NCI-H345 treated with DMSO at 0.1 percent for 48 hours (cell line): ENCODE measurements around the gene DNAJC18.
"Not testable (repeated sequence)": the region's sequence is repeated elsewhere in the genome, so short reads cannot be mapped to it uniquely, and the experiment has no call there.

ENCODE experiments used
- DNase-seq: peaks from one replicate; lab custom pipeline; 2025; ENCODE audit not compliant: unreplicated experiment; lab: John Stamatoyannopoulos, UW

Gene DNAJC18

GRCh38 chr5:139430015-139430414 lies 9.3 kb downstream of the DNAJC18 start:
- no peak for DNase-seq

GRCh38 chr5:139426203-139426885 lies 13.0 kb downstream of the DNAJC18 start:
- DNase-seq: no peak

- no peak for DNase-seq
These were observed 13.8 kb downstream of the DNAJC18 start for GRCh38 chr5:139425497-139425896.

- DNase-seq: peak; percentile 71
These were observed 16.9 kb downstream of the DNAJC18 start for GRCh38 chr5:139422307-139422893.

GRCh38 chr5:139419226-139420192 lies 19.8 kb downstream of the DNAJC18 start:
- DNase-seq: no peak

- no peak for DNase-seq
These were observed 20.5 kb downstream of the DNAJC18 start for GRCh38 chr5:139418793-139419192.

- peak; percentile 86 for DNase-seq
These were observed 22.1 kb downstream of the DNAJC18 start for GRCh38 chr5:139417214-139417613.

GRCh38 chr5:139416651-139417050 lies 22.7 kb downstream of the DNAJC18 start:
- DNase-seq: no peak

- DNase-seq: no peak
These were observed 23.5 kb downstream of the DNAJC18 start for GRCh38 chr5:139415869-139416268.

GRCh38 chr5:139415221-139415861 lies 24.0 kb downstream of the DNAJC18 start:
- peak; percentile 95 for DNase-seq

- peak; percentile 48 for DNase-seq
These were observed 24.7 kb downstream of the DNAJC18 start for GRCh38 chr5:139414581-139415130.

- no peak for DNase-seq
These were observed 25.4 kb downstream of the DNAJC18 start for GRCh38 chr5:139413963-139414362.

GRCh38 chr5:139413153-139413552 lies 26.2 kb downstream of the DNAJC18 start:
- no peak for DNase-seq

GRCh38 chr5:139410993-139411828 lies 28.1 kb downstream of the DNAJC18 start:
- no peak for DNase-seq

GRCh38 chr5:139410121-139410992 lies 29.0 kb downstream of the DNAJC18 start:
- DNase-seq: no peak

GRCh38 chr5:139409116-139409515 lies 30.2 kb downstream of the DNAJC18 start:
- DNase-seq: not testable (repeated sequence)

GRCh38 chr5:139408191-139408590 lies 31.1 kb downstream of the DNAJC18 start:
- no peak for DNase-seq

- DNase-seq: no peak
These were observed 31.8 kb downstream of the DNAJC18 start for GRCh38 chr5:139407517-139407916.

GRCh38 chr5:139406963-139407362 lies 32.4 kb downstream of the DNAJC18 start:
- DNase-seq: no peak
